Transverse colon (tissue), 3 donors: ENCODE measurements around the gene ARHGEF4.

Experiments used
- CTCF ChIP-seq, 5 experiments: fragments of 200-600 bp in 3 of 5; fragments of 450-650 bp in 2 of 5; sonication (generic) in 3 of 5; IDR thresholded peaks; 1 replicate in 2 of 5; 2 replicates in 3 of 5; pipeline ENCODE4 v1.5.1; 2016 to 2017; ENCODE audit warnings: antibody characterized with exemption in 5 of 5, inconsistent platforms in 3 of 5, mild to moderate bottlenecking in 2 of 5, moderate library complexity in 1 of 5
- POLR2A ChIP-seq: fragments of 450-650 bp; IDR thresholded peaks from one replicate; pipeline ENCODE4 v1.6.1; 2016; ENCODE audit warnings: antibody characterized with exemption, mild to moderate bottlenecking, moderate library complexity

GRCh38 chr2:130957915-130958314, 121.2 kb downstream of the ARHGEF4 start:
- no peak for TF ChIP-seq CTCF (IDR thresholded peaks at IDR 0.05)
- TF ChIP-seq POLR2A = no peak
